Vagina (tissue), 2 donors: Measurements from ENCODE around the gene SPOCK2. TPM values are rescaled to one million over a fixed set of nuclear protein-coding genes. Genes with fewer than 3 reads are reported as not detected.

Source experiments
- DNase-seq, 2 donors: peaks; one replicate each; pipeline ENCODE4 v3.0.0-alpha.2; 2017; ENCODE audit errors: extremely low spot score in 2 of 2
- H3K27ac ChIP-seq: fragments of 200-600 bp; sonication (generic); one replicate; pipeline ENCODE4 v1.5.1; 2019
- H3K27me3 ChIP-seq: fragments of 200-600 bp; sonication (generic); one replicate; pipeline ENCODE4 v1.5.1; 2019
- H3K36me3 ChIP-seq, 2 donors: fragments of 200-600 bp; sonication (generic); one replicate each; pipeline ENCODE4 v1.5.1; 2017 to 2019
- H3K4me1 ChIP-seq: fragments of 200-600 bp; sonication (generic); one replicate; pipeline ENCODE4 v1.5.1; 2019
- H3K4me3 ChIP-seq, 2 donors: fragments of 200-600 bp; sonication (generic); 1 replicate in 1 of 2; 2 replicates in 1 of 2; pipeline ENCODE4 v1.5.1; 2016 to 2019
- H3K9me3 ChIP-seq: fragments of 200-600 bp; sonication (generic); one replicate; pipeline ENCODE4 v1.5.1; 2019
- CTCF ChIP-seq, 3 experiments: fragments of 450-650 bp in 2 of 3; fragments of 200-600 bp in 1 of 3; sonication (generic) in 1 of 3; IDR thresholded peaks; one replicate each; pipeline ENCODE4 v1.5.1; 2017 to 2019; ENCODE audit warnings: antibody characterized with exemption in 3 of 3, mild to moderate bottlenecking in 2 of 3, moderate library complexity in 2 of 3
- POLR2A ChIP-seq, 2 donors: fragments of 450-650 bp; IDR thresholded peaks; one replicate each; pipeline ENCODE4 v1.6.1; 2017; ENCODE audit warnings: antibody characterized with exemption in 2 of 2, mild to moderate bottlenecking in 2 of 2, moderate library complexity in 2 of 2
- POLR2AphosphoS5 ChIP-seq, 2 donors: sonication (generic); formaldehyde crosslinking; IDR thresholded peaks; one replicate each; pipeline ENCODE4 v1.9.0; 2017; ENCODE audit warnings: antibody characterized with exemption in 2 of 2, mild to moderate bottlenecking in 2 of 2, low read depth in 1 of 2; ENCODE audit not compliant: insufficient read depth in 1 of 2
- intact Hi-C: fragments of 100-400 bp; cut with DNase I; formaldehyde crosslinking; loops from one replicate; pipeline ENCODE4 v1.15.1; 2023
- total RNA-seq: library from RNA; depleted of rRNA; stranded (reverse); fragments of >200 nt; gene quantifications from one replicate; pipeline ENCODE4 v1.2.3, GENCODE V29; 2016

SPOCK2 gene
- total RNA-seq, 1 donor from 2014 or later, result 46.9 TPM

GRCh38 chr10:72019085-72019876, 69.1 kb downstream of the SPOCK2 start:
- TF ChIP-seq POLR2AphosphoS5 (IDR thresholded peaks at IDR 0.05; ENCODE audit: insufficient read depth in 1 of 2, low read depth in 1 of 2) (no peak), CTCF (IDR thresholded peaks at IDR 0.05) (no peak), POLR2A (IDR thresholded peaks at IDR 0.05) (no peak)
- no peak overlapping the region for H3K4me3 ChIP-seq
- intact Hi-C loops, result loop anchor here (10.0 kb wide), 1 partner anchor 54 kb away; the partner anchor contains the start of gene CHST3
- DNase-seq, result no peak
- no peak overlapping the region for H3K27ac ChIP-seq
- H3K4me1 ChIP-seq, result peaks cover 15% of the 10 kb centered on the region
- no peaks in the 10 kb centered on the region for H3K9me3 ChIP-seq
- H3K36me3 ChIP-seq, result no peaks in the 10 kb centered on the region
- H3K27me3 ChIP-seq, result no peaks in the 10 kb centered on the region

GRCh38 chr10:72016608-72017300, 71.6 kb downstream of the SPOCK2 start:
- intact Hi-C loops, result loop anchor here (10.0 kb wide), 1 partner anchor 52 kb away; the partner anchor contains the start of gene CHST3
- Histone ChIP-seq H3K27me3 (no peaks in the 10 kb centered on the region), H3K4me1 (peaks cover 24% of the 10 kb centered on the region), H3K36me3 (no peaks in the 10 kb centered on the region), H3K9me3 (no peaks in the 10 kb centered on the region), H3K4me3 (no peak overlapping the region), H3K27ac (no peak overlapping the region)
- no peak for DNase-seq
- TF ChIP-seq POLR2AphosphoS5 (IDR thresholded peaks at IDR 0.05; ENCODE audit: insufficient read depth in 1 of 2, low read depth in 1 of 2), result no peak
- no peak for TF ChIP-seq POLR2A (IDR thresholded peaks at IDR 0.05)
- TF ChIP-seq CTCF (IDR thresholded peaks at IDR 0.05), result no peak

GRCh38 chr10:72015841-72016240, 72.5 kb downstream of the SPOCK2 start:
- Histone ChIP-seq H3K27me3 (no peaks in the 10 kb centered on the region), H3K4me1 (peaks cover 32% of the 10 kb centered on the region), H3K4me3 (no peak overlapping the region), H3K36me3 (no peaks in the 10 kb centered on the region), H3K9me3 (no peaks in the 10 kb centered on the region), H3K27ac (no peak overlapping the region)
- TF ChIP-seq POLR2A (IDR thresholded peaks at IDR 0.05), result no peak
- TF ChIP-seq POLR2AphosphoS5 (IDR thresholded peaks at IDR 0.05; ENCODE audit: insufficient read depth in 1 of 2, low read depth in 1 of 2), result no peak
- no peak for TF ChIP-seq CTCF (IDR thresholded peaks at IDR 0.05)
- intact Hi-C loops, result loop anchor here (10.0 kb wide), 1 partner anchor 51 kb away; the partner anchor contains the start of gene CHST3
- DNase-seq, result no peak

- no peak overlapping the region for H3K27ac ChIP-seq
- no peaks in the 10 kb centered on the region for H3K9me3 ChIP-seq
- no peaks in the 10 kb centered on the region for H3K36me3 ChIP-seq
- TF ChIP-seq POLR2A (IDR thresholded peaks at IDR 0.05), result no peak
- no peak for TF ChIP-seq CTCF (IDR thresholded peaks at IDR 0.05)
- H3K4me1 ChIP-seq, result peaks cover 41% of the 10 kb centered on the region
- intact Hi-C loops, result loop anchor here (10.0 kb wide), 1 partner anchor 50 kb away; the partner anchor contains the start of gene CHST3
- no peak overlapping the region for H3K4me3 ChIP-seq
- no peaks in the 10 kb centered on the region for H3K27me3 ChIP-seq
- DNase-seq, result no peak
These were observed 73.4 kb downstream of the SPOCK2 start for GRCh38 chr10:72014785-72015480.
